Activated B cell treated with CpG ODN at 0.5 μM for 24 hours (primary cell): ENCODE data around the gene PSMA7. TPM values are rescaled to one million over a fixed set of nuclear protein-coding genes. Genes with fewer than 3 reads are reported as not detected.

Experiments
- ATAC-seq: fragments of 200-7000 bp; cut with Tn5 transposase; one replicate; pipeline ENCODE4 v1.10.0; 2021; ENCODE audit warnings: low read depth, mild to moderate bottlenecking, moderate library complexity
- CTCF ChIA-PET: fragments of 350-600 bp; sonication (Branson Sonifier 250); formaldehyde crosslinking; loops from one replicate; lab custom pipeline; 2021; ENCODE audit warnings: antibody characterized with exemption; lab: Charles Lee
- POLR2A ChIA-PET: fragments of 350-600 bp; sonication (Branson Sonifier 250); formaldehyde crosslinking; loops from one replicate; lab custom pipeline; 2021; ENCODE audit warnings: antibody characterized with exemption; lab: Charles Lee
- DNase-seq: peaks from one replicate; pipeline ENCODE4 v3.0.0; 2022
- H3K27ac Mint-ChIP-seq: one replicate; pipeline ENCODE4 v1.8.0; 2020; ENCODE audit warnings: mixed read lengths
- H3K27me3 Mint-ChIP-seq: one replicate; pipeline ENCODE4 v1.8.0; 2021; ENCODE audit warnings: mixed read lengths
- H3K36me3 Mint-ChIP-seq: one replicate; pipeline ENCODE4 v1.8.0; 2021; ENCODE audit warnings: low read depth, mixed read lengths
- H3K4me1 Mint-ChIP-seq: one replicate; pipeline ENCODE4 v1.8.0; 2021; ENCODE audit warnings: mixed read lengths
- H3K4me3 Mint-ChIP-seq: one replicate; pipeline ENCODE4 v1.8.0; 2020; ENCODE audit warnings: mild to moderate bottlenecking, mixed read lengths
- H3K9me3 Mint-ChIP-seq: one replicate; pipeline ENCODE4 v1.8.0; 2020; ENCODE audit warnings: mixed read lengths
- intact Hi-C: fragments of 100-400 bp; cut with micrococcal nuclease; formaldehyde crosslinking; loops from one replicate; pipeline ENCODE4 v1.15.1; 2024
- total RNA-seq: library from RNA; stranded (reverse); gene quantifications from 2 replicates; pipeline ENCODE4 v1.2.3, GENCODE V29; 2022
- TF ChIP-seq, protein P1 (sequence below): fragments of 200-600 bp; IDR thresholded peaks from one replicate; pipeline ENCODE4 v1.8.0; 2022; ENCODE audit warnings: antibody characterized with exemption, mild to moderate bottlenecking

The PSMA7 gene
- total RNA-seq, 1 donor from 2014 or later = 241 TPM

DNA sequence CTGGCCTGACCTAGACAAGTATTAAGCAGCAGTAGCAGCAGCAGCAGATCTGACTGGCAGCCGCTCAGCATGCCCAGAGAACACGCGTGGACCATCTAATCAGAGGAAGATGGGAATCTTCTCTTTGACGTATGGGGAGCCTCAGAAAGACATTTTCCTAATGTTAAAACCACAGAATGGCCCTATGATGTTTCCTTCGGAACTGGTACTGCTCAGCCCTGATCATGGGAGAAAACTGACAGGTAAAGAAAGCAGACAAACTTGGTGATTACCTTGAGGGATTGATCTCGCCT, 6.2 kb downstream of the PSMA7 start:
- no peak overlapping the region for H3K4me3 Mint-ChIP-seq
- DNase-seq (no peak), ATAC-seq (no peak)
- no peaks in the 10 kb centered on the region for H3K9me3 Mint-ChIP-seq
- no peaks in the 10 kb centered on the region for H3K27me3 Mint-ChIP-seq
- CTCF ChIA-PET = interaction anchor here (4.1 kb wide), 1 partner anchor 127 kb away, joined by 46 read pairs; no protein-coding TSS in a partner anchor
- TF ChIP-seq, protein P1, sequence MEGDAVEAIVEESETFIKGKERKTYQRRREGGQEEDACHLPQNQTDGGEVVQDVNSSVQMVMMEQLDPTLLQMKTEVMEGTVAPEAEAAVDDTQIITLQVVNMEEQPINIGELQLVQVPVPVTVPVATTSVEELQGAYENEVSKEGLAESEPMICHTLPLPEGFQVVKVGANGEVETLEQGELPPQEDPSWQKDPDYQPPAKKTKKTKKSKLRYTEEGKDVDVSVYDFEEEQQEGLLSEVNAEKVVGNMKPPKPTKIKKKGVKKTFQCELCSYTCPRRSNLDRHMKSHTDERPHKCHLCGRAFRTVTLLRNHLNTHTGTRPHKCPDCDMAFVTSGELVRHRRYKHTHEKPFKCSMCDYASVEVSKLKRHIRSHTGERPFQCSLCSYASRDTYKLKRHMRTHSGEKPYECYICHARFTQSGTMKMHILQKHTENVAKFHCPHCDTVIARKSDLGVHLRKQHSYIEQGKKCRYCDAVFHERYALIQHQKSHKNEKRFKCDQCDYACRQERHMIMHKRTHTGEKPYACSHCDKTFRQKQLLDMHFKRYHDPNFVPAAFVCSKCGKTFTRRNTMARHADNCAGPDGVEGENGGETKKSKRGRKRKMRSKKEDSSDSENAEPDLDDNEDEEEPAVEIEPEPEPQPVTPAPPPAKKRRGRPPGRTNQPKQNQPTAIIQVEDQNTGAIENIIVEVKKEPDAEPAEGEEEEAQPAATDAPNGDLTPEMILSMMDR = no peak
- POLR2A ChIA-PET = interaction anchor here (0.6 to 1.4 kb wide), 2 partner anchors 12 to 15 kb away, joined by 7 to 12 read pairs; partner anchors contain the start of gene LSM14B
- H3K4me1 Mint-ChIP-seq = peaks cover 40% of the 10 kb centered on the region
- intact Hi-C loops = loop anchor here (1.0 to 5.0 kb wide), 3 partner anchors 110 to 156 kb away; no protein-coding TSS in a partner anchor
- peaks cover 90% of the 10 kb centered on the region for H3K36me3 Mint-ChIP-seq
- no peak overlapping the region for H3K27ac Mint-ChIP-seq

GRCh38 chr20:62136283-62137091, 6.7 kb downstream of the PSMA7 start:
- CTCF ChIA-PET = interaction anchor here (1.0 to 4.1 kb wide), 5 partner anchors 10 to 152 kb away, joined by 3 to 46 read pairs (median 4); no protein-coding TSS in a partner anchor
- intact Hi-C loops = loop anchor here (1.0 to 5.0 kb wide), 3 partner anchors 109 to 155 kb away; no protein-coding TSS in a partner anchor
- H3K4me1 Mint-ChIP-seq = peaks cover 37% of the 10 kb centered on the region
- no peaks in the 10 kb centered on the region for H3K27me3 Mint-ChIP-seq
- no peaks in the 10 kb centered on the region for H3K9me3 Mint-ChIP-seq
- H3K4me3 Mint-ChIP-seq = no peak overlapping the region
- no peak overlapping the region for H3K27ac Mint-ChIP-seq
- ATAC-seq = peak; percentile 80
- DNase-seq = peak; percentile 40
- H3K36me3 Mint-ChIP-seq = peaks cover 92% of the 10 kb centered on the region
- POLR2A ChIA-PET = interaction anchor here (0.6 to 1.9 kb wide), 4 partner anchors 11 to 70 kb away, joined by 4 to 12 read pairs (median 6); partner anchors contain the start of gene LSM14B
- TF ChIP-seq, protein P1 = no peak

GRCh38 chr20:62135573-62136266, 7.5 kb downstream of the PSMA7 start:
- Mint-ChIP-seq H3K27me3 (no peaks in the 10 kb centered on the region), H3K27ac (peak overlapping the region; percentile 24), H3K36me3 (peaks cover 95% of the 10 kb centered on the region), H3K4me3 (no peak overlapping the region), H3K9me3 (no peaks in the 10 kb centered on the region), H3K4me1 (peaks cover 30% of the 10 kb centered on the region)
- ChIA-PET POLR2A (interaction anchor here (1.2 to 1.9 kb wide), 4 partner anchors 10 to 69 kb away, joined by 4 to 12 read pairs (median 5); partner anchors contain the start of gene LSM14B), CTCF (interaction anchor here (1.0 to 4.1 kb wide), 6 partner anchors 9 to 151 kb away, joined by 3 to 46 read pairs (median 4); no protein-coding TSS in a partner anchor)
- DNase-seq (no peak), ATAC-seq (no peak)
- intact Hi-C loops = loop anchor here (5.0 kb wide), 1 partner anchor 108 kb away; no protein-coding TSS in a partner anchor
- TF ChIP-seq, protein P1 = no peak

GRCh38 chr20:62134735-62135231, 8.4 kb downstream of the PSMA7 start:
- TF ChIP-seq, protein P1 = no peak
- H3K36me3 Mint-ChIP-seq = peaks cover 94% of the 10 kb centered on the region
- no peak for ATAC-seq
- ChIA-PET POLR2A (interaction anchor here (1.4 to 1.9 kb wide), 2 partner anchors 14 to 68 kb away, joined by 4 to 6 read pairs; no protein-coding TSS in a partner anchor), CTCF (interaction anchor here (1.0 to 4.1 kb wide), 4 partner anchors 15 to 124 kb away, joined by 3 to 46 read pairs (median 3); no protein-coding TSS in a partner anchor)
- H3K27me3 Mint-ChIP-seq = no peaks in the 10 kb centered on the region
- intact Hi-C loops = loop anchor here (5.0 kb wide), 1 partner anchor 107 kb away; no protein-coding TSS in a partner anchor
- peaks cover 28% of the 10 kb centered on the region for H3K4me1 Mint-ChIP-seq
- no peak for DNase-seq
- H3K9me3 Mint-ChIP-seq = no peaks in the 10 kb centered on the region
- no peak overlapping the region for H3K27ac Mint-ChIP-seq
- no peak overlapping the region for H3K4me3 Mint-ChIP-seq
